HCT116 (cell line): Measurements from ENCODE around the gene GTPBP10. TPM values are rescaled to one million over a fixed set of nuclear protein-coding genes. Genes with fewer than 3 reads are reported as not detected.

Source experiments
- ATAC-seq: fragments of 200-7000 bp; cut with Tn5 transposase; 2 replicates; pipeline ENCODE4 v1.9.1; 2020; ENCODE audit warnings: mild to moderate bottlenecking, moderate library complexity
- BruUV-seq: library from RNA; stranded (reverse); fragments of 400-500 nt; replicated peaks from 2 replicates; lab custom pipeline; 2021; lab: Mats Ljungman, UMichigan
- CTCF ChIA-PET: fragments of 300-600 bp; sonication (Branson Sonifier 250); formaldehyde crosslinking; loops from one replicate; lab custom pipeline; 2021; ENCODE audit warnings: antibody characterized with exemption; lab: Charles Lee
- POLR2A ChIA-PET: fragments of 300-600, 350-600 bp; sonication (Branson Sonifier 250); formaldehyde crosslinking; loops from one replicate; lab custom pipeline; 2021; ENCODE audit warnings: antibody characterized with exemption; lab: Charles Lee
- RAD21 ChIA-PET, 2 experiments: fragments of 300-600 bp; sonication (Branson Sonifier 250); formaldehyde crosslinking; loops; one replicate each; lab custom pipeline; 2023; ENCODE audit warnings: low total read pairs in 2 of 2; ENCODE audit not compliant: uncharacterized antibody in 2 of 2, unreplicated experiment in 2 of 2, low non-redundant PET in 1 of 2; lab: Charles Lee
- DNase-seq: peaks from one replicate; pipeline ENCODE4 v3.0.0-alpha.2; 2010; ENCODE audit warnings: low read depth, low spot score
- H2AFZ ChIP-seq: fragments of 200-600 bp; shearing (Covaris generic), sonication (generic); 2 replicates; pipeline ENCODE4 v1.6.1; 2017; ENCODE audit warnings: low read depth, mixed run types, mixed read lengths, antibody characterized with exemption, low read length; ENCODE audit not compliant: poor library complexity, severe bottlenecking
- H3K27ac ChIP-seq: 2 replicates; pipeline ENCODE4 v1.5.1; 2012; ENCODE audit warnings: low read depth, low read length
- H3K27me3 ChIP-seq: fragments of 200-600 bp; sonication (generic); 2 replicates; pipeline ENCODE4 v1.6.1; 2016; ENCODE audit warnings: mixed run types, low read length, mixed read lengths; ENCODE audit not compliant: insufficient read depth
- H3K36me3 ChIP-seq, 2 experiments: fragments of 200-500 bp in 1 of 2; fragments of 200-600 bp in 1 of 2; sonication (Bioruptor generic) in 1 of 2; sonication (generic) in 1 of 2; 2 replicates each; pipeline versions ENCODE4 v1.5.1 to v1.6.1; 2014 to 2016; ENCODE audit warnings: low read length in 2 of 2, inconsistent platforms in 1 of 2, mixed read lengths in 1 of 2, mixed run types in 1 of 2; ENCODE audit not compliant: insufficient read depth in 2 of 2, control insufficient read depth in 1 of 2
- H3K4me1 ChIP-seq, 2 experiments: fragments of 200-600 bp in 1 of 2; sonication (generic) in 1 of 2; 2 replicates each; pipeline versions ENCODE4 v1.5.1 to v1.6.1; 2012 to 2017; ENCODE audit warnings: low read length in 2 of 2, inconsistent platforms in 1 of 2, mild to moderate bottlenecking in 1 of 2, mixed read lengths in 1 of 2, mixed run types in 1 of 2, moderate library complexity in 1 of 2; ENCODE audit not compliant: insufficient read depth in 2 of 2, control insufficient read depth in 1 of 2
- H3K4me2 ChIP-seq: fragments of 200-600 bp; sonication (generic); 2 replicates; pipeline ENCODE4 v1.6.1; 2017; ENCODE audit warnings: mixed run types, low read length, mixed read lengths
- H3K4me3 ChIP-seq, 2 experiments: fragments of 200-600 bp in 1 of 2; sonication (generic) in 1 of 2; replicated peaks in 1 of 2; 2 replicates each; pipeline ENCODE4 v1.5.1; 2011 to 2016; ENCODE audit warnings: low read length in 2 of 2, control low read depth in 1 of 2, low read depth in 1 of 2, mild to moderate bottlenecking in 1 of 2, mixed read lengths in 1 of 2, mixed run types in 1 of 2
- H3K79me2 ChIP-seq: fragments of 200-600 bp; sonication (generic); 2 replicates; pipeline ENCODE4 v1.6.1; 2017; ENCODE audit warnings: mild to moderate bottlenecking, mixed run types, low read length, moderate library complexity, mixed read lengths; ENCODE audit not compliant: insufficient read depth
- H3K9ac ChIP-seq: fragments of 200-600 bp; sonication (generic); 2 replicates; pipeline ENCODE4 v1.6.1; 2016; ENCODE audit warnings: low read length, mixed read lengths
- H3K9me2 ChIP-seq: fragments of 200-600 bp; sonication (generic), shearing (Covaris generic); 2 replicates; pipeline ENCODE4 v1.6.1; 2017; ENCODE audit warnings: mixed run types, mild to moderate bottlenecking, moderate library complexity; ENCODE audit not compliant: insufficient read depth
- H3K9me3 ChIP-seq, 2 experiments: fragments of 200-500 bp in 1 of 2; fragments of 200-600 bp in 1 of 2; sonication (Bioruptor generic) in 1 of 2; sonication (generic) in 1 of 2; 2 replicates each; pipeline ENCODE4 v1.6.1; 2014 to 2017; ENCODE audit warnings: low read length in 2 of 2, mixed read lengths in 2 of 2, inconsistent platforms in 1 of 2, low read depth in 1 of 2, mild to moderate bottlenecking in 1 of 2, mixed run types in 1 of 2, moderate library complexity in 1 of 2; ENCODE audit not compliant: control insufficient read depth in 1 of 2, insufficient read depth in 1 of 2
- H4K20me1 ChIP-seq: fragments of 200-600 bp; sonication (generic), shearing (Covaris generic); 2 replicates; pipeline ENCODE4 v1.6.1; 2017; ENCODE audit warnings: mixed run types, mild to moderate bottlenecking, moderate library complexity; ENCODE audit not compliant: insufficient read depth
- CBX3 ChIP-seq: IDR thresholded peaks from 2 replicates; pipeline ENCODE4 v1.6.1; 2012; ENCODE audit warnings: low read depth
- CEBPB ChIP-seq: IDR thresholded peaks from 2 replicates; pipeline ENCODE4 v1.6.1; 2012; ENCODE audit warnings: low read depth
- EGR1 ChIP-seq: IDR thresholded peaks from 2 replicates; pipeline ENCODE4 v1.6.1; 2012; ENCODE audit warnings: low read depth
- EZH2 ChIP-seq: fragments of 200-600 bp; sonication (generic); IDR thresholded peaks from 2 replicates; pipeline ENCODE4 v1.6.1; 2017; ENCODE audit warnings: antibody characterized with exemption, mixed run types
- EZH2phosphoT487 ChIP-seq: fragments of 200-600 bp; IDR thresholded peaks from 2 replicates; pipeline ENCODE4 v1.6.1; 2018; ENCODE audit warnings: antibody characterized with exemption, borderline replicate concordance
- FOSL1 ChIP-seq: IDR thresholded peaks from 2 replicates; pipeline ENCODE4 v1.6.1; 2012; ENCODE audit warnings: low read depth
- JUND ChIP-seq: IDR thresholded peaks from 2 replicates; pipeline ENCODE4 v1.6.1; 2012
- RAD21 ChIP-seq: IDR thresholded peaks from 2 replicates; pipeline ENCODE4 v1.6.1; 2012; ENCODE audit warnings: low read depth, mild to moderate bottlenecking
- YY1 ChIP-seq: IDR thresholded peaks from 2 replicates; pipeline ENCODE4 v1.6.1; 2011; ENCODE audit warnings: low read length, low read depth, moderate library complexity, mild to moderate bottlenecking; ENCODE audit not compliant: insufficient replicate concordance; ENCODE audit errors: extremely low read depth
- ZFX ChIP-seq: fragments of 450-650 bp; IDR thresholded peaks from 2 replicates; pipeline ENCODE4 v1.6.1; 2017
- ZNF274 ChIP-seq: fragments of 200-500 bp; sonication (Bioruptor generic); IDR thresholded peaks from 2 replicates; pipeline ENCODE4 v1.6.1; 2014; ENCODE audit warnings: mild to moderate bottlenecking, low read depth, low read length, inconsistent platforms
- intact Hi-C: fragments of 100-400 bp; cut with micrococcal nuclease; formaldehyde crosslinking; loops from 2 replicates; pipeline ENCODE4 v1.10.0; 2022
- total RNA-seq: library from RNA; stranded (reverse); gene quantifications from one replicate; pipeline ENCODE4 v1.2.1, GENCODE V29; 2021; ENCODE audit not compliant: unreplicated experiment
- TF ChIP-seq, protein P1 (sequence below): IDR thresholded peaks from 2 replicates; pipeline ENCODE4 v1.6.1; 2012
- TF ChIP-seq, protein P2 (sequence below): IDR thresholded peaks from 2 replicates; pipeline ENCODE4 v1.6.1; 2012

GTPBP10 gene
- total RNA-seq, 1 experiment from 2014 or later: 36.7 TPM

DNA sequence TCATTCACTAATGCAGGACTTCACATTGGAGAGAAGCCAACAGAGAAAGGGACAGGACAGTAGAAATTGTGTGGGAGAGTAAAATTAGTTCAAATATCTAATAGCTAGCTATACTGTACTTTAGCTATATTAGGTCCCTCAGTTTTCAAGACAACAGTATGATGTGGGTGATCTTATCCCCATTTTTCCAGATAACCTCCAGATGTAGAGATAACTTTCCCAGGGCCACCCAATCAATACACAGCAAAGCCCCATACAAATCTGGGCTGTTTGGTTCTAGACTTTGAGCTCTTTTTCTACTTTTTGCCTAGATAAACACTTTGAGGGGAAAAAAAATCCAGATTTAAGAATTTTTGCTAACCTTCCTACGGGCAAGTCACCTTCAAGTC is 56.3 kb downstream of the GTPBP10 start:
- H3K79me2 ChIP-seq: peaks cover 15% of the 10 kb centered on the region
- no peaks in the 10 kb centered on the region for H3K9me2 ChIP-seq
- peak overlapping the region; percentile 71 for H3K9ac ChIP-seq
- no peak overlapping the region for H3K27ac ChIP-seq
- POLR2A ChIA-PET: no interaction called here
- H3K4me1 ChIP-seq: peaks cover 3 to 11% of the 10 kb centered on the region in 2 experiments; a peak in 3 of 4 replicates
- TSS peak; percentile 69 for BruUV-seq
- intact Hi-C loops: loop anchor here (1.0 kb wide), 1 partner anchor 56 kb away; the partner anchor contains the start of gene GTPBP10
- ATAC-seq (no peak), DNase-seq (no peak)
- RAD21 ChIA-PET: no interaction called here
- peak overlapping the region; percentile 63 to 75 for H3K4me3 ChIP-seq
- TF ChIP-seq ZNF274: no peak
- no peak for TF ChIP-seq CBX3
- no peak for TF ChIP-seq JUND
- TF ChIP-seq, protein P1, sequence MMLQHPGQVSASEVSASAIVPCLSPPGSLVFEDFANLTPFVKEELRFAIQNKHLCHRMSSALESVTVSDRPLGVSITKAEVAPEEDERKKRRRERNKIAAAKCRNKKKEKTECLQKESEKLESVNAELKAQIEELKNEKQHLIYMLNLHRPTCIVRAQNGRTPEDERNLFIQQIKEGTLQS: no peak
- no peak for TF ChIP-seq EZH2
- no peak for TF ChIP-seq YY1
- no peak for TF ChIP-seq ZFX
- no peak for TF ChIP-seq EZH2phosphoT487
- TF ChIP-seq CEBPB: no peak
- TF ChIP-seq EGR1: no peak
- no peak for TF ChIP-seq FOSL1
- TF ChIP-seq RAD21: no peak
- TF ChIP-seq, protein P2, sequence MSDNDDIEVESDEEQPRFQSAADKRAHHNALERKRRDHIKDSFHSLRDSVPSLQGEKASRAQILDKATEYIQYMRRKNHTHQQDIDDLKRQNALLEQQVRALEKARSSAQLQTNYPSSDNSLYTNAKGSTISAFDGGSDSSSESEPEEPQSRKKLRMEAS: no peak
- CTCF ChIA-PET: no interaction called here
- peak overlapping the region; percentile 67 for H2AFZ ChIP-seq
- H3K9me3 ChIP-seq: no peaks in the 10 kb centered on the region
- H3K27me3 ChIP-seq: no peaks in the 10 kb centered on the region
- no peaks in the 10 kb centered on the region for H4K20me1 ChIP-seq
- peak overlapping the region; percentile 76 for H3K4me2 ChIP-seq
- peaks cover 0 to 8% of the 10 kb centered on the region in 2 experiments; a peak in 2 of 4 replicates for H3K36me3 ChIP-seq
